Endothelial cell of umbilical vein (primary cell): ENCODE measurements around the gene FAM20B. TPM values are rescaled to one million over a fixed set of nuclear protein-coding genes. Genes with fewer than 3 reads are reported as not detected.

Experiments used
- Bru-seq: library from RNA; stranded (reverse); fragments of 400-500 nt; gene quantifications from one replicate; lab custom pipeline; 2021; lab: Mats Ljungman, UMichigan
- BruChase-seq, 2 experiments: library from RNA; stranded (reverse); fragments of 400-500 nt; gene quantifications; one replicate each; lab custom pipeline; 2021; lab: Mats Ljungman, UMichigan
- BruUV-seq: library from RNA; stranded (reverse); fragments of 400-500 nt; replicated peaks from 2 replicates; lab custom pipeline; 2021; lab: Mats Ljungman, UMichigan
- CTCF ChIA-PET: fragments of 300-600, 350-600 bp; sonication (Branson Sonifier 250); formaldehyde crosslinking; loops from one replicate; lab custom pipeline; 2021; ENCODE audit warnings: antibody characterized with exemption, inconsistent platforms; lab: Charles Lee
- POLR2A ChIA-PET: fragments of 300-600, 350-600 bp; sonication (Branson Sonifier 250); formaldehyde crosslinking; loops from one replicate; lab custom pipeline; 2021; ENCODE audit warnings: antibody characterized with exemption, inconsistent platforms; lab: Charles Lee
- DNase-seq: peaks from one replicate; pipeline ENCODE4 v3.0.0-alpha.2; 2011; ENCODE audit warnings: low read depth, low spot score
- FAIRE-seq: peaks from 2 replicates; lab custom pipeline; 2011; peaks lifted over from hg19 to GRCh38; lab: Jason Lieb, UNC
- H2AFZ ChIP-seq: 2 replicates; pipeline ENCODE4 v1.6.0; 2012; ENCODE audit warnings: low read depth, low read length, control low read depth, inconsistent platforms
- H3K27ac ChIP-seq: 2 replicates; pipeline ENCODE4 v1.5.1; 2011; ENCODE audit warnings: low read depth, mild to moderate bottlenecking, control low read depth, low read length, moderate library complexity; ENCODE audit not compliant: insufficient read depth
- H3K27me3 ChIP-seq, 2 experiments: 2 replicates each; pipeline versions ENCODE4 v1.6.0 to v1.6.1; 2011; ENCODE audit warnings: low read length in 2 of 2, mixed read lengths in 1 of 2; ENCODE audit not compliant: control insufficient read depth in 2 of 2, insufficient read depth in 2 of 2
- H3K36me3 ChIP-seq, 2 experiments: 2 replicates in 1 of 2; 3 replicates in 1 of 2; pipeline ENCODE4 v1.5.1; 2011; ENCODE audit warnings: low read length in 2 of 2, mild to moderate bottlenecking in 1 of 2, moderate library complexity in 1 of 2; ENCODE audit not compliant: control insufficient read depth in 2 of 2, insufficient read depth in 2 of 2; ENCODE audit errors: extremely low read depth in 1 of 2
- H3K4me1 ChIP-seq: 3 replicates; pipeline ENCODE4 v1.5.1; 2011; ENCODE audit warnings: mild to moderate bottlenecking, low read length; ENCODE audit not compliant: control insufficient read depth, insufficient read depth; ENCODE audit errors: extremely low read depth
- H3K4me2 ChIP-seq: 2 replicates; pipeline ENCODE4 v1.6.1; 2011; ENCODE audit warnings: low read length, control low read depth, mixed read lengths; ENCODE audit not compliant: insufficient read depth
- H3K4me3 ChIP-seq, 3 experiments: fragments of 200-600 bp in 1 of 3; sonication (generic), shearing (Covaris generic) in 1 of 3; replicated peaks in 1 of 3; 2 replicates each; pipeline ENCODE4 v1.5.1; 2011 to 2016; ENCODE audit warnings: control low read depth in 3 of 3, low read length in 3 of 3, mild to moderate bottlenecking in 2 of 3, inconsistent platforms in 1 of 3, low read depth in 1 of 3, moderate library complexity in 1 of 3; ENCODE audit not compliant: insufficient read depth in 1 of 3
- H3K79me2 ChIP-seq: 2 replicates; pipeline ENCODE4 v1.6.0; 2012; ENCODE audit warnings: low read length, inconsistent platforms; ENCODE audit not compliant: control insufficient read depth, insufficient read depth
- H3K9ac ChIP-seq: replicated peaks from 2 replicates; pipeline ENCODE3; 2011; ENCODE audit warnings: low read length, control low read depth; ENCODE audit not compliant: insufficient read depth; ENCODE audit errors: extremely low read depth
- H3K9me1 ChIP-seq: replicated peaks from 3 replicates; pipeline ENCODE4 v1.6.0; 2011; ENCODE audit warnings: mild to moderate bottlenecking, low read length; ENCODE audit not compliant: control insufficient read depth, insufficient read depth; ENCODE audit errors: extremely low read depth
- H3K9me3 ChIP-seq: replicated peaks from 2 replicates; pipeline ENCODE4 v1.5.1; 2012; ENCODE audit warnings: low read length, inconsistent platforms; ENCODE audit not compliant: control insufficient read depth, insufficient read depth
- H4K20me1 ChIP-seq: replicated peaks from 2 replicates; pipeline ENCODE3; 2011; ENCODE audit warnings: mild to moderate bottlenecking, low read length; ENCODE audit not compliant: control insufficient read depth, insufficient read depth; ENCODE audit errors: extremely low read depth
- EZH2 ChIP-seq: IDR thresholded peaks from 2 replicates; pipeline ENCODE4 v1.6.1; 2012; ENCODE audit warnings: borderline replicate concordance, low read depth, mild to moderate bottlenecking, moderate library complexity, low read length, inconsistent platforms; ENCODE audit not compliant: severe bottlenecking
- FOS ChIP-seq: IDR thresholded peaks from 2 replicates; pipeline ENCODE4 v1.6.1; 2011; ENCODE audit warnings: mild to moderate bottlenecking, low read length, moderate library complexity, borderline replicate concordance; ENCODE audit not compliant: insufficient read depth
- GATA2 ChIP-seq: IDR thresholded peaks from 2 replicates; pipeline ENCODE4 v1.7.0; 2011; ENCODE audit warnings: low read depth, mild to moderate bottlenecking, moderate library complexity, mixed read lengths, low read length; ENCODE audit not compliant: insufficient read length, insufficient read depth
- JUN ChIP-seq: IDR thresholded peaks from 2 replicates; pipeline ENCODE4 v1.6.1; 2011; ENCODE audit warnings: borderline replicate concordance, low read depth; ENCODE audit not compliant: insufficient read length, insufficient read depth
- MYC ChIP-seq: IDR thresholded peaks from one replicate; pipeline ENCODE4 v1.6.1; 2011; ENCODE audit warnings: mild to moderate bottlenecking, low read depth, low read length
- POLR2A ChIP-seq: IDR thresholded peaks from 2 replicates; pipeline ENCODE4 v1.6.1; 2012; ENCODE audit warnings: low read depth, mild to moderate bottlenecking, control low read depth, low read length
- POLR2AphosphoS5 ChIP-seq: IDR thresholded peaks from 2 replicates; pipeline ENCODE4 v1.6.1; 2012; ENCODE audit warnings: low read depth, mild to moderate bottlenecking, control low read depth, low read length, moderate library complexity; ENCODE audit not compliant: insufficient read depth
- dilution Hi-C: fragments of 300-500 bp; cut with MboI; formaldehyde crosslinking; loops from one replicate; pipeline ENCODE4 v1.15.0; 2019; ENCODE audit warnings: low sequenced_read_pairs; ENCODE audit not compliant: extremely low pct_ligation_motif_present
- intact Hi-C: fragments of 100-400 bp; cut with micrococcal nuclease; formaldehyde crosslinking; loops from one replicate; pipeline ENCODE4 v1.10.0; 2022
- long read RNA-seq: library from polyadenylated mRNA; stranded (forward); transcript quantifications from one replicate; pipeline ENCODE4 v2.0.0, GENCODE V29; 2021
- polyA minus RNA-seq, 3 experiments: library from RNA; depleted of rRNA, polyadenylated mRNA; stranded (reverse); fragments of >200 nt; gene quantifications; 1 replicate in 1 of 3; 2 replicates in 2 of 3; pipeline ENCODE4 v1.2.3, GENCODE V29; 2011
- polyA plus RNA-seq, 4 experiments: library from polyadenylated mRNA; depleted of rRNA in 3 of 4; stranded (reverse) in 3 of 4; unstranded in 1 of 4; fragments of >200 nt; gene quantifications; 2 replicates each; pipeline versions ENCODE4 v1.2.1 to v1.2.3, GENCODE V29; 2011 to 2012; ENCODE audit warnings: missing spikeins in 1 of 4
- total RNA-seq: library from RNA; stranded (reverse); gene quantifications from 2 replicates; pipeline ENCODE4 v1.2.3, GENCODE V29; 2021
- TF ChIP-seq, protein P1 (sequence below): IDR thresholded peaks from 2 replicates; pipeline ENCODE4 v1.6.1; 2011; ENCODE audit not compliant: insufficient read depth, insufficient read length
- TF ChIP-seq, protein P2 (sequence below), 2 donors: IDR thresholded peaks; 1 replicate in 1 of 2; 2 replicates in 1 of 2; pipeline ENCODE4 v1.5.1; 2011; ENCODE audit warnings: low read length in 2 of 2, mild to moderate bottlenecking in 2 of 2, moderate library complexity in 2 of 2, control low read depth in 1 of 2, inconsistent platforms in 1 of 2, low read depth in 1 of 2; ENCODE audit not compliant: insufficient read depth in 1 of 2; ENCODE audit errors: extremely low read depth in 1 of 2

FAM20B gene
- 35.1 and 36.2 TPM in 2 replicates for total RNA-seq
- polyA plus RNA-seq: 8.2 and 10.0 TPM in 2 replicates
- polyA plus RNA-seq (2011; cell fraction: cytosol; rRNA removed): 13.0 and 13.3 TPM in 2 replicates
- 9.6 and 11.1 TPM in 2 replicates for polyA plus RNA-seq (2011; cell fraction: nucleus; rRNA removed)
- polyA plus RNA-seq (2012): 17.9 and 20.7 TPM in 2 replicates
- polyA minus RNA-seq: 33.2 and 36.7 TPM in 2 replicates
- 30.1 TPM for polyA minus RNA-seq (2011; cell fraction: cytosol; rRNA and poly(A)+ RNA removed)
- 8.0 and 11.9 TPM in 2 replicates for polyA minus RNA-seq (2011; cell fraction: nucleus; rRNA and poly(A)+ RNA removed)
- percentile 75 among the genes with signal in this experiment for Bru-seq, nascent RNA
- percentile 88 among the genes with signal in this experiment for BruChase-seq, experiment 1, labeled RNA remaining after a 6-hour chase
- BruChase-seq, experiment 2, labeled RNA remaining after a 2-hour chase: percentile 74 among the genes with signal in this experiment
- long read RNA-seq, full-length matches to known transcripts: 3 of 5 reads
- long read RNA-seq, partial matches to known transcripts: 0 of 5 reads
- long read RNA-seq, other reads (novel, unspliced or antisense): 2 of 5 reads

DNA sequence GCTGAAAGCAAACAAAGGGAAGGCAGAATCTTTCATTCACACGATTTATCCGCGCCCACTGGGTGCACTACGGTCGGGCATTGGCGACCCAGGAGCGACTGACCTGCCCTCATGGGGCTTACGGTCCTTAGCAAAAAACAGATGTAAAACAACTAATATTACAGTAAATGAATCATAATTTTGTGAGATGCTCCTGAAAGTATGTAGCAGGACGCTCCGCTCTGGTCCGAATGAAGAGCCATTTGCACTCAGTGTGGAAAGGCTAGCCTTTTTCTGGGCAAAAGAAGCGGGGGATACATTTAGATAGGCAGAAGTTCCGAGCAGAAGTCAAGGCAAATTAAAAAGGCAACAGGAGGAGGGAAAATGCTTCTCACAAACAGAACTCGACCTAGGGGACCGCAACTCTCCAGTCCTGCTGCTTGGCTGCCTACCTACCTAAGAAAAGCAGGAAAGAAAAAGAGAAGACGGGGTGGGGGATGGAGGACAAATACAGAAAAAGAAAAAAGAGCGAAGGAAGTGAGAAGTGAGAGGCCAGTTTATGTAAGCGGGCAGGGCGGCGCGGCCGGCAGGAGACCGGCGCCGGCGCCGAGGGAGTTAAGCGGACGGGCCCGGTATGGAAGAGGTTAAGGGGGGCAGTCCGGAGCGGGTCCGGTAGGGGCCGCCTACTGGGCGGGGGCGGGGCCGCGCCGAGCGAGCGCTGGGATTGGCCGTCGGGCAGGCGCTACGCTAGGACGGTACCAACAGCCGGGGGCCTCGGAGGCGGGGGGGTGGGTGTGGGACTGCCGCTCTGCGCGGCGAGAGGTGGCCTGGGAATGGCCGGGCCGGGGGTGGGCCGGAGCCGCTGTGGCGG lies at the start of gene FAM20B:
TSS of gene FAM20B (plus strand) at position 770 of the 850 bp plus-strand sequence. CDS start 17,954 bp downstream, outside the sequence.
- peak within 1 kb of the TSS; percentile 71 for H3K27ac ChIP-seq
- peak within 1 kb of the TSS; percentile 94 for H3K9ac ChIP-seq
- no peaks in the 10 kb centered on the region for H3K9me3 ChIP-seq
- peak within 1 kb of the TSS; percentile 71 to 92 (median 78) for H3K4me3 ChIP-seq
- peak within 1 kb of the TSS; percentile 93 for H2AFZ ChIP-seq
- H3K79me2 ChIP-seq: peaks cover 28% of the 10 kb centered on the region
- CTCF ChIA-PET: no interaction called here
- peaks cover 13% of the 10 kb centered on the region for H3K4me1 ChIP-seq
- H3K9me1 ChIP-seq: no peaks in the 10 kb centered on the region
- TF ChIP-seq POLR2A: peak; percentile 6
- peak; percentile 62 for TF ChIP-seq POLR2AphosphoS5
- TF ChIP-seq EZH2: no peak
- no peak for TF ChIP-seq FOS
- no peak for TF ChIP-seq JUN
- no peak for TF ChIP-seq GATA2
- TF ChIP-seq MYC: no peak
- TF ChIP-seq, protein P1, sequence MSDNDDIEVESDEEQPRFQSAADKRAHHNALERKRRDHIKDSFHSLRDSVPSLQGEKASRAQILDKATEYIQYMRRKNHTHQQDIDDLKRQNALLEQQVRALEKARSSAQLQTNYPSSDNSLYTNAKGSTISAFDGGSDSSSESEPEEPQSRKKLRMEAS: no peak
- TF ChIP-seq, protein P2, sequence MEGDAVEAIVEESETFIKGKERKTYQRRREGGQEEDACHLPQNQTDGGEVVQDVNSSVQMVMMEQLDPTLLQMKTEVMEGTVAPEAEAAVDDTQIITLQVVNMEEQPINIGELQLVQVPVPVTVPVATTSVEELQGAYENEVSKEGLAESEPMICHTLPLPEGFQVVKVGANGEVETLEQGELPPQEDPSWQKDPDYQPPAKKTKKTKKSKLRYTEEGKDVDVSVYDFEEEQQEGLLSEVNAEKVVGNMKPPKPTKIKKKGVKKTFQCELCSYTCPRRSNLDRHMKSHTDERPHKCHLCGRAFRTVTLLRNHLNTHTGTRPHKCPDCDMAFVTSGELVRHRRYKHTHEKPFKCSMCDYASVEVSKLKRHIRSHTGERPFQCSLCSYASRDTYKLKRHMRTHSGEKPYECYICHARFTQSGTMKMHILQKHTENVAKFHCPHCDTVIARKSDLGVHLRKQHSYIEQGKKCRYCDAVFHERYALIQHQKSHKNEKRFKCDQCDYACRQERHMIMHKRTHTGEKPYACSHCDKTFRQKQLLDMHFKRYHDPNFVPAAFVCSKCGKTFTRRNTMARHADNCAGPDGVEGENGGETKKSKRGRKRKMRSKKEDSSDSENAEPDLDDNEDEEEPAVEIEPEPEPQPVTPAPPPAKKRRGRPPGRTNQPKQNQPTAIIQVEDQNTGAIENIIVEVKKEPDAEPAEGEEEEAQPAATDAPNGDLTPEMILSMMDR (IDR thresholded peaks at IDR 0.05; ENCODE audit: extremely low read depth in 1 of 2, insufficient read depth in 1 of 2, low read depth in 1 of 2, low read length in 2 of 2): no peak
- intact Hi-C loops (loop anchor here (1.0 to 5.0 kb wide), 2 partner anchors 267 to 340 kb away; partner anchors contain the start of genes AXDND1 and SOAT1), dilution Hi-C loops (no loop called here)
- peaks cover 10 to 21% of the 10 kb centered on the region in 2 experiments for H3K27me3 ChIP-seq
- TSS peak; percentile 31 for BruUV-seq
- no peaks in the 10 kb centered on the region for H4K20me1 ChIP-seq
- H3K4me2 ChIP-seq: peak within 1 kb of the TSS; percentile 95
- DNase-seq: peak; percentile 92
- POLR2A ChIA-PET: no interaction called here
- no peaks in the 10 kb centered on the region for H3K36me3 ChIP-seq
- FAIRE-seq: peak; percentile 74
